Stimulated activated naive CD4-positive, alpha-beta T cell treated with Interleukin-2 at 50 U/mL for 16 hours (primary cell): ENCODE measurements around the gene FARSA.
"Not testable (repeated sequence)": the region's sequence is repeated elsewhere in the genome, so short reads cannot be mapped to it uniquely, and the experiment has no call there.

Experiments
- DNase-seq: peaks from one replicate; lab custom pipeline; 2025; lab: John Stamatoyannopoulos, UW

The FARSA gene

DNA sequence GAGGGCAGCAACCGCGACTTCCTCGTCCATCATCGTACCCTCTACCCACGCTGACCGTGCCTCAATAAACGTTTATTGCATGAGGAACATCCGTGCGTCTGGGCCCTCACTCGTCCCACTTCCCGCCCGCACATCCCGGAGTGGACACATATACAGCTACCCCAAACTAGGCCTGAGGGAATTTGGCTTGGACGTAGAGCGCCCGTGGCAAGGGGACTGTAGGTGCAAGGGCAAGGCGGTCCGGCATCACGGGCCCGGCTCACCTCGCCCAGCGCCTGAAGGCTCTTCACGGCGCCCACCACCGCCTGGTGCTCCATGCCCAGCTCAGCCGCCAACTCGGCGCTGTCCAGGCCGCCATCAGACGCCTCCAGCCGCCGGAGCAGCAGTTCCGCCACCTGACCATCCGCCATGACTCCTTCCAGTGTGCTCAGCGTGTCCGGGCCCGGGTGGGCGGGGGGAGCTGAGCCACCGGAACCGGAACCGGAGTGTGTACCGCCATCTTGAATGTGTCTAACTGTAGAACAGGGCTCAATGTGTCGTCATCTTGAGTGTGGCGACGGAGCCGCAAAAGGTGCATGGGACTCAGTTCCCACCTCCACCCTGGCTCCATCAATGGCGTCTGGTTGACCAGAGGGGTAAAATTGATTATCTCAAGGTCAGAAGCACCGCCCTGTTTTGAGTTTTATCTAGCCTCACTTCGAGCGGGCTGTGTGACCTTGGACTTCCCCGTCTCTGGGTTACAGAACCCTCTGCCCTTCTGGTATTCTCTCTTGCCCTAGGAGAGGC lies at the start of gene FARSA:
Gene FARSA, minus strand, starts transcription at position 425 of the 786 bp plus-strand sequence. Its CDS starts 15 bp downstream, at position 410.
- DNase-seq: peak; percentile 89

DNA sequence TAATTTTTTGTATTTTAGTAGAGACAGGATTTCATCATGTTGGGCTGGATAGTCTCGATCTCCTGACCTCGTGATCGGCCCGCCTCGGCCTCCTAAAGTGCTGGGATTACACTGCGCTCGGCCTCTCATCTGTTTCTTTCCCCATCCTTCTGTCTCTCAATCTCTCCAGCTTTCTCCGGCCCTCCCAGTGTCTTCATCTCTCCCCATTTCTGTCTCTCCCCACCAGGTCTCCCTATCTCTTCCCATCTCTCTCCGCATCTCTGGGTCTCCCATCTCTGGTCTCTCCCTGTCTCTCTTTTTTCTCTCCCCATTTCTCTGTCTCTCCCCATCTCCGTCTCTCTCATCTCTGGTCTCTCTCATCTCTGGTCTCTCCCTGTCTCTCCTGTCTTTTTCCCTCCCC lies 49.6 kb upstream of the FARSA start:
- no peak for DNase-seq

DNA sequence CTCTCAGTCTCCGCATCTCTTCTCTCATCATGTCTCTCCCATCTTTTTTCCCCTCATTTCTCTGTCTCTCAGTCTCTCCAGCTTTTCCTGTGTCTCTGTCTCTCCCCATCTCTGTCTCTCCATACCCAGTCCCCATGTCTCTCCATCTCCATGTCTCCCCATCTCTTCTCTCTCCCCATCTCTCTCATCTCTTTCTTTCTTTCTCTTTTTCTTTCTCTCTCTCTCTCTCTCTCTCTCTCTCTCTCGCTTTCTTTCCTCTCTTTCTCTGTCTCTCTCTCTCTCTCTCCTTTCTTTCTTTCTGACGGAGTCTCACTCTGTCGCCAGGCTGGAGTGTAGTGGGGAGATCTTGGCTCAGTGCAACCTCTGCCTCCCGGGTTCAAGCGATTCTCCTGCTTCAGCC lies 49.1 kb upstream of the FARSA start:
- DNase-seq: no peak

DNA sequence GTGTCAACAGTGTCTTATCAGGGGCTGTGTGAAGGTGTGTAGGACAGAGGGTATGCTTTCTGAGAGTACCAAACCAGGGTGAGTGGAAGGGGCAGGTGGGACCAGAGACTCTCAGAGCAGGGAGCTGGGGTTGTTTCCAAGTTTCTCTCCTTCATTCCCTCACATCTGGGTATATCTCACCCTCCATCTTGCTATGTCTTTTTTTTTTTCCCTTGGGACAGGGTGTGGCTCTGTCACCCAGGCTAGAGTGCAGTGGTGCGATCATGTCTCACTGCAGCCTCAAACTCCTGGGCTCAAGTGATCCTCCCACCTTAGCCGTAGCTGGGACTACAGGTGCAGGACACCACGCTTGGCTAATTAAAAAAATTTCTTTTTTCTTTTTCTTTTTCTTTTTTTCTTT lies 46.5 kb upstream of the FARSA start:
- no peak for DNase-seq

DNA sequence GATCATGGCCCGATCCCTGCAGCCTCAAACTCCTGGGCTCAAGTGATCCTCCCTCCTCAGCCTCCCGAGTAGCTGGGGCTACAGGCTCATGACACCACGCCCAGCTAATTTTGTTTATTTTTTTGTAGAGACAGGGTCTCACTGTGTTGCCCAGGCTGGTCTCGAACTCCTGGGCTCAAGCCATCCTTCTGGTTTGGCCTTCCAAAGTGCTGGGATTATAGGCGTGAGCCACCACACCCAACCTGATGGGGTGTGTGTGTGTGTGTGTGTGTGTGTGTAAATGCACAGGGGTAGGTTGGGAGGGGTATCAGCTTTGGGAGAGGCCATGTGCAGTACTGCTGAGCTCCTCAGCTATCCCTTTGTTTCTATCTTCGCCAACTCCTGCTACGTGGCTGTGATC lies 42.6 kb upstream of the FARSA start:
- not testable (repeated sequence) for DNase-seq

DNA sequence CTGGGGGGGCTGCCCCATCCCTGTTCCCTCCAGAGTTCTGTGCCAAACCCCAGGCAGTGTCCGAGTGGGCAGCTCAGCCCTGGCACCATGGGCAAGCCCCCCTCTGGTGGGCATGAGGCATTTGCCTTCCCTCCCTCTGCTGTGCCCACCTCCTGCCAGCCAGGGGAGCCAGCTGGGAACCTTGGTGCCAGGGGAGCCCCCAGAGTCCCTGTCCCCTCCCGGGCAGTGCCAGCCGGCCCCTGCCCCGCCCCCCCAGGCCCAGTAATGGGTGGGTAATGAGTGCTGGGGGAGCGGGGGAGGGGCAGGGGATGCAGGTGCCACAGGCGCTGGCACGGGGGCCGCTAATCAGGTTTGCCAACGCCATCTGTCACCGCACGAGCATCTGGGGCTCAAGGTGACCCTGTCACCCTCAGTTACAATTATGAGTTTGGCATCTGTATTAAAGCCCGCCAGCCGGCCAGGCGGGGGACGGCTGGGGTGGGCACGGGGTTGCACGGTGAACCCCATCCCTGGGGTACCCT lies 41.8 kb upstream of the FARSA start:
- no peak for DNase-seq

DNA sequence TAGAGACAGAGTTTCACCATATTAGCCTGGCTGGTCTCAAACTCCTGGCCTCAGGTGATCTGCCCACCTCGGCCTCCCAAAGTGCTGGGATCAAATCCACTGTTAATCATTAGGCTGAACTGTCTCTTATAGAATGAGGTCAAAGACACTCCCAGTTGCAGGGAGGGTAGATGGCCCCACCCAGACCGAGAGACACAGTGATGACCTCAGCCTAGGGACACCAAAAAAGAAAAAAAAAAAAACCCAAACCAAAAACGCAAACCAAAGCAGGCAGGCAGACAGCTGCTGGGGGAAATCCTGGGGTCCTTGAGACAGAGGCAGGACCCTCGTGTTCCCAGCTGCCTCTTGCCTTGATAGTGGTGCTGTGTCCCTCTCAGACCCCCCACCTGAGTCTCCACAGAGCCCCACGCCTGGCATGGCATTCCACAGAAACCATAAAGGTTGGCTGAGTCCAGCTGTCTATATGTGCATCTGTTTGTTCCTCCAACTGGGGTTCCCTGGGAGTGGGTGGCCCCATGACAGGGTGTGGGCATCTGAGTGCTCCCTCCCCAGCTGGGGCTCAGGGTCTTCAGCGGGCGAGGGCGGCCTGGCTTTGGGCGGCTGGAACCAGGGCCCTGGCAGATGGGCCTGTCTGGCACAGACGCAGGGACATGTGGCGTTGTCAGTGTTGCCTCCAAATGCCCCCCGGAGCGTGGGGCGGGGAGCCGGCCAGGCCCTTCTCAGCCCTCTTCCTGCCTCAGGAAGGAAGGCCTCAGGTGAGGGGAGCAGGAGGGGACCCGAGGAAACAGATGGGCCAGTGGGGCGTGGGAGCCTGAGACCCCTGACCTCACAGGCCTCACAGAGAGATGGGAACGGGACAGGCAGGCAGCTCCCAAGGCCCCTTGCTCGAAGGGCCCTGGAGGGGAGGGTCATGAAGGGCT lies 41.0 kb upstream of the FARSA start:
- no peak for DNase-seq

DNA sequence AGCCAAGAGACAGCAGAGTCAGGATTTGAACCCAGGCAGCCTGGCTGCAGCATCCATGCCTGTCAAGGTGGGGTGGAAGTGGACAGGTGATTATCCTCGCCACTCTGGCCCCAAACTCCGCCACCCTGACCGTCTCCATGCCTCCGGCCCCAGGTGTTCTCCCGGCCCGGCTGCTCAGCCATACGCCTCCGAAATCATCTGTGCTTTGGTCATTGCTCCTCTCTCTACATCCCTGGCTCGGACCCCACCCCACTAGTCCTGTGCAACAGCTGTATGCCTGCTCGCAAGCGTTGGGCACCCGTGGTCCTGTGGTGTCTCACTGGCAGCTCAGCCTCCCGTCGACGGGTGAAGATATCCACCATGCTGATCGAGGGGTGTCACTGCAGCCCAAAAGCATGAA lies 39.7 kb upstream of the FARSA start:
- no peak for DNase-seq

DNA sequence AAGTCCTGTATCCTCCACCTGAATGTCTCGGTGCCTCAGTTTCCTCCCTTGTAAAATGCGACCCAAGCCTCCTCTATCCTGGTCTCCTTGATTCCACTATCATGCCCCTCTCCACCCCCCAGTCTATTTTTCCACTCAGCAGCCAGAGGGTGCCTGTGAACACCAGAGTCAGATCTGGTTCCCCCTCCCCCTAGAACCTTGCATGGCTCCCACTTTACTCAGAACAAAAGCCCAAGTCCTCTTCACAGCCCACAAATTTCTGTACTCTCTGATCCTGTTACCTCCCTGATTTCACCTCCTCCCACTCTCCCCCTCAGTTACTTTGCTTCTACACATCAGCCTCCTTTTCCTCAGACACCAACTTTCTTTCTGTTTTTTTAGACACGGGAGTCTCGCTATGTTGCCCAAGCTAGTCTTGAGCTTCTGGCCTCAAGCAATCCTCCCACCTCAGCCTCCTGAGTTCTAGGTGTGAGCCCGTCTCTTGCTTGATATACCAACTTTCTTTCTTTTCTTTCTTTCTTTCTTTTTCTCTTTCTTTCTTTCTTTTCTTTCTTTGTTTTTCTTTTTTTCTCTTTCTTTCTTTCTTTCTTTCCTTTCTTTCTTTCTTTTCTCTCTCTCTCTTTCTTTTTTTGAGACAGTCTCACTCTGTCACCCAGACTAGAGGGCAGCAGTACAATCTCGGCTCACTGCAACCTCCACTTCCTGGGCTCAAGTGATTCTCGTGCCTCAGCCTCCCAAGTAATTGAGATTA lies 36.7 kb upstream of the FARSA start:
- no peak for DNase-seq

DNA sequence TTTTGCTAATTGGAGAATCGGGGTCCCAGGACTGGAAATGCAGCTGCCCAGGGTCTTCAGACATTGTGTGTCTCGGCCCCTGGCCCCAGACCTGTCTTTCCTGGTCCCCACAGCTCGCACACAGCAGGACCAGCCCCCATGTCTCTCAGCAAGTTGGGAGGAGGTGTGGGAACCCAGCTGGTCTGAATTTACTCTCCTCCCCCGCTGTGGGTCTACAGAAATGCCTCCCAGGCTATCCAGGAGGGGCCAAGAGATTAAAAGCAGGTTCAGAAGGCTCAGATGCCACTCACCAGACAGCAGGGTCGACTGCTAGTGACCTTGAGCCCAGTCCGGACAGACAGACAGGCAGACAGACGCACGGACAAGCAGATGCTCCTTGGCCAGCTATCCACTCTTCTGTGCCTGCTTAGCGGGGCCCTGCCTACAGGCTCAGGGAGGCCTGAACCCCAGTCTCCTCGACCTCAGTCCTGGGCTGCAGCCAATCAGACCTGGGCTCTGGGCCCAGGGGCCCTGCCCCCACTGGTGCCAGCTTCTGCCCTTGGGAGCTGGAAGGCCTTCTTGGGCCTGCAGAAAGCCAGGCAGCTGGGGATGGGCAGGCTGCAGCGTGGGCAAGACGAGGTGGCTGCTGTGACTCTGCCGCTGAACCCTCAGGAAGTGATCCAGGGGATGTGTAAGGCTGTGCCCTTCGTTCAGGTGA lies 35.9 kb upstream of the FARSA start, which contains the start of gene DAND5:
Gene DAND5, plus strand, starts transcription at position 285 of the 697 bp plus-strand sequence. Its CDS starts 85 bp downstream, at position 370.
- DNase-seq: no peak

DNA sequence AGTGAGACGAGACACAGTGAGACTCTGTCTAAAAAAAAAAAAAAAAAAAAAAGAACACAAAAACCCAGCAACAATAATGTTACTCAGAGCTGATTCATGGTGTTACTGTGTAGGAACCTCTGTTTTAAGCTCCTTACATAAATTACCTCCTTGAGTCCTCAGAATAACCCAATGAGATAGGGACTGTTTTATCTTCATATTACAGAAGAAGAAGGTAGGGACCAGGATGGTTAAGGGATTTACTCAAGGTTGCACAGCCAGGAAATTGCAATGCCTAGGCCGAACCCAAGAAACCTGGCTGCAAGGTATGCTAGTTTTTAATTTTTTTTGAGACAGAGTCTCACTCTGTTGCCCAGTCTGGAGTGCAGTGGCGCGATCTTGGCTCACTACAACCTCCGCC lies 34.4 kb upstream of the FARSA start:
- no peak for DNase-seq

DNA sequence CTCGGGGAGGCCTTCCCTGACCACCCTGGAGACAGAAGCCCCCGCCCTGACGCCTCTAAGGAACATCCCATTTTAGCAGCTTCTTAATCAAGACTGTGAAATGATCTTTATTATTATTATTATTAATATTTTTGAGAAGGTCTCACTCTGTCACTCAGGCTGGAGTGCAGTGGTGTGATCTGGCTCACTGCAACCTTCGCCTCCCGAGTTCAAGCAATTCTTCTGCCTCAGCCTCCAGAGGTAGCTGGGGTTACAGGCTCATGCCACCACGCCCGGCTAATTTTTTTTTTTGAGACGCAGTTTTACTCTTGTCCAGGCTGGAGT lies 32.3 kb upstream of the FARSA start:
- DNase-seq: no peak

DNA sequence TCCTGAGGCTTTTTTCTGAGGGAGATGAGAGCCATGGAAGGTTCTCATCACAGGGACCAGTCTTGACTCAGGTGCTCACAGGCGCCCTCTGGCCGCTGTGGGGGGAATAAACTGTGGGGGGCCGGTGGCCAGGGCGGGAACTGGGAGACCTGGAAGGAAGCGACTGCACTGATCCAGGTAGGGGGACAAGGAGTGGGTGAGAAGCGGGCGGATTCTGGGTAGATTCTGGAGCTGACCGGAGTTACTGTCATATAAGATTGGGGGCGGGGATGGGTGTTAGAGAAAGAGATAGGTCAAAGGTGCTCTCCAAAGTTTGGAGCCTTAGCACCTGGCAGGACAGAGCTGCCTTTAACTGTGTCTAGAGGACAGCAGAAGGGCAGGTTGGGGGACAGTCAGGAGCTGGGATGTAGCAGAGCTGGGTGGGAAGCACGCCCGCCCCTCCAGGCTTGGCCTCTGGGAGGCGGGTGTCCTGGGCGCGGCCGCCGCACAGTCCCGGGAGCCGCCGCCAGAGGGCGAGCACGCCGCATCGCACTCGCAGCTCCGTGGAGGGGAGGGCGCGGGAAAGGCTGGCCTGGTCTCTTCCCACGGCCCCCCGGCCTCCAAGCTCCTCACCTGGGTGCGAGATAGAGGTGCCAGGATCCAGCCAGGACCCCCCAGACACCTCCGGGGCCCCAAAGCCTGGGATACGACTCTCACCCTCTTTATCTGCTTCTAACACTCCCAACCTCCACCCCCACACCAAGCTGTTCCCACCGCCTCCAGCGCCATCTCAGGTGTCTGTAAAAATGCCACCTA lies 31.7 kb upstream of the FARSA start:
- DNase-seq: peak; percentile 76

DNA sequence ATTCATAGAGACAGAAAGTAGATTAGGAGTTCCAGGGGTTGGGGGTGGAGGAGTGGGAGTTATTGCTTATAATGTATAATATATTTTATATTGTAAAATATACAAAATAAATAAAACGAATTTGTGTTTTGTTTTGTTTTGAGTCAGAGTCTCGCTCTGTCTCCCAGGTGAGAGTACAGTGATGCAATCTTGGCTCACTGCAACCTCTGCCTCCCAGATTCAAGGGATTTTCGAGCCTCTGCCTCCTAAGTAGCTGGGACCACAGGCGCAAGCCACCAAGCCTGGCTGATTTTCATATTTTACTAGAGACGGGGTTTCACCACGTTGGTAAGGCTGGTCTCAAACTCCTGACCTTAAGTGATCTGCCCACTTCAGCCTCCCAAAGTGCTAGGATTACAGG lies 26.0 kb upstream of the FARSA start:
- DNase-seq: no peak

DNA sequence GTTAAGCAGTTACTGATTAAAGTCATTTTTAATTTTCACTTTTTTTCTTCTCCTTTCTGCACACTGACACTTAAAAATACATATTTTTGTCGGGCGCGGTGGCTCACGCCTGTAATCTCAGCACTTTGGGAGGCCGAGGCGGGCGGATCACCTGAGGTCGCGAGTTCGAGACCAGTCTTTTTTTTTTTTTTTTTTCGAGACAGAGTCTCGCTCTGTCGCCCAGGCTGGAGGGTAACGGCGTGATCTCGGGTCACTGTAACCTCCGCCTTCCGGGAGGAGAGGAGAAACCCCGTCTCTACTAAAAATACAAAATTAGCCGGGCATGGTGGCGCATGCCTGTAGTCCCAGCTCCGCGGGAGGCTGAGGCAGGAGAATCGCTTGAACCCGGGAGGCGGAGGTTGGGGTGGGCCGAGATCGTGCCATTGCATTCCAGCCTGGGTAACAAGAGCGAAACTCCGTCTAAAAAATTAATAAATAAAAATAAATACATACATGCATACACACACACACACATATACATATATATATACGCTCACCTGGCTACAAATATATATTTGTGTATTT lies 24.0 kb upstream of the FARSA start:
- not testable (repeated sequence) for DNase-seq

DNA sequence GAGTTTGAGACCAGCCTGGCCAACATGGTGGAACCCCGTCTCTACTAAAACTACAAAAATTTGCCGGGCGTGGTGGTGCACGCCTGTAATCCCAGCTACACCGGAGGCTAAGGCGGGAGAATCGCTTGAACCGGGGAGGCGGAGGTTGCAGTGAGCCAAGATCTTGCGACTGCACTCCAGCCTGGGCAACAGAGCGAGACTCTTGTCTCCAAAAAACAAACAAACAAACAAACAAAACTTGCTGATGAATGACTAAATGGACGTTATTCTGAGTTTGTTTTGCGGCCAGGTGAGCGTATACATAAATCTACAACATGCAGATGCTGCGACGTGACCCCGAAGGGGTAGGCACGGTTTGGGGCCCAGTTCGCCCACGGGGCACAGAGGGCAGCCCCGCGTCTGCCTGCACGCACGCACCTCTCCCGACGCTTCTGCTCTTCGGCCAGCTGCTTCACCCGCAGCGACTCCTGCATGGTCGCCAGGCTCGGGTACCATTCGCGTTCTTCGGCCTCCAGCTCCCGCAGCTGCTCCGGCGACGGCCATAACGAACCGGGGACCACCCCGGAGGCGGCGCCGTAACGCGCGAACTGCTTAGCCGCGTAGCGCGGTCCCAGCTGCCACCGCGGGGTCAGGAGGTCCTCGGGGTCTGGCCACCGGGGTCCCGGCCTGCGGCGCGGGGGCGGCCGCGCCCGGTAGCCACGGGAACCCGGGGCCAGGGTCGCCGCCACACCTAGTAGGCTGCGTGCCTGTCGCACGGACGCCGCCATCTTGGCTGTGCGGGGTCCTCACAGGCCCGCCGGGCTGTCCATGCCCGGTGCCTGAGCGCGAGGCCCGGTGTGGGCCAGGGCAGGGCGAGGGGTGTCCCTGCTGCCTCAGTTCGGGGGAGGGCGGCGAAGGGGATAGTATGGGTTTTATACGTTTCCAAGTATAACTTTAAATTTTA lies 23.2 kb upstream of the FARSA start, which contains the start of gene GADD45GIP1:
Gene GADD45GIP1, minus strand, starts transcription at position 778 of the 943 bp plus-strand sequence. Its CDS starts 11 bp downstream, at position 767.
- DNase-seq: peak; percentile 80

DNA sequence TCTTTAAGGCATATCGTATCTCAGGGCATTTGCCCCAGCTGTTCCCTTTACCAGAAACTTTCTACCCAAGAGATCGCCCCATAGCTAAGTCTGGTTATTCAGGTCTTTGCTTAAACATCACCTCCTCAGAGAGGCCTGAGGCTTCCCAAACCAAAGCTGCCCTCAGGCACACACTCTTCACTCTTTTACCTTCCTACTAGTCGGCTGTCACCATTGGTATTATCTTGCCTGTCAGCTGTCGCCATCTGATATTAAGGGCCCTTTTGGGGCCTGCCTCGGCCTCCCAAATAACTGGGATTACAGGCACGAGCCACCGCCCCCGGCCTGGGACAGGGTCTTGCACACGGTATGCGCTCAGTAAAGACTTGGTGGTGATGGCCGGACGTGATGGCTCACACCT lies 22.5 kb upstream of the FARSA start:
- no peak for DNase-seq

DNA sequence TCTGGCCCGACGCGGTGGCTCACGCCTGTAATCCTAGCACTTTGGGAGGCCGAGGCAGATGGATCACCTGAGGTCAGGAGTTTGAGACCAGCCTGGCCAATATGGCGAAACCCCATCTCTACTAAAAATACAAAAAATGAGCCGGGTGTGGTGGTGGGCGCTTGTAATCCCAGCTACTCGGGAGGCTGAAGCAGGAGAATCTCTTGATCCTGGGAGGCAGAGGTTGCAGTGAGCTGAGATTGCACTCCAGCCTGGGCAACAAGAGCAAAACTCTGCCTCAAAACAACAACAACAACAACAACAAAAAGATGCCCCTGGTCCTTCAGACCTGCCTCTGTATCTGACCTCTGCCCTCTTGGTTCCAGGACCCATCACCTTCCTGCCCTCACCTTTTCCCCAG lies 22.1 kb upstream of the FARSA start:
- not testable (repeated sequence) for DNase-seq

DNA sequence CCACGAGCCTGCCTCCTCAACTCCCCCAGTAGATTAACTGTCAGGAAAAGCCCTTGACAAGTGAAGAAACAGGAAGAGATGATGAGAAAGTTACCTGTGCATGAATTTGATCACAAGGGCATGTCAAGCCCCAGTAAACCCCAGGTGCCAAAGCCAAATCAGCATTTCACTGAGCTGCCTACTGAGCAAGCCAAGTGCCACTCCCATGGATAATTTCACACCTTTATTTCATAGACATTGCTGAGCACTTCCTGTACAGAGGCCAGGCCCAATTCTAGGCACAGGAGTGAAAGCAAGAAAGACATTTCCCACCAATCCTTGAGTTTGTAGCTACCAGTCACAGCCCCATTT lies 21.1 kb upstream of the FARSA start:
- DNase-seq: no peak
